ENCODE measurements around the gene NR2C2.

Gene NR2C2

DNA sequence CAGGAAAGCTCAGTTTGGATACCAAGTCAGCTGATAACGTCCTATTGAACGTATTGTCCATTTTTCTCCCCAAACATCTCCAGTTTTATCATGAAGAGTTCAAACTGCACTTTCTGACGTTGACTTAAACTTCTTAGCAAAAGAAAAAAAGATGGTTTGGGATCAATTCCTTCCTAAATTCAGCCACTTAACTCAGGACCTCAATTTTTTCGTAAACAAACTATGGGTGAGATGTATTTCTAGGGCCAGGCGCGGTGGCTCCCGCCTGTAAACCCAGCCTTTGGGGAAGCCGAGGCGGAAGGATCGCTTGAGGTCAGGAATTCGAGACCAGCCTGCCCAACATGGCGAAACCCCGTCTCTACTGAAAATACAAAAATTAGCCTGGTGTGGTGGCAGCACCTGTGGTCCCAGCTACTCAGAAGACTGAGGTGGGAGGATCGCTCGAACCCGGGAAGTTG, 118.2 kb downstream of the NR2C2 start:
- DNase-seq: no peak

DNA sequence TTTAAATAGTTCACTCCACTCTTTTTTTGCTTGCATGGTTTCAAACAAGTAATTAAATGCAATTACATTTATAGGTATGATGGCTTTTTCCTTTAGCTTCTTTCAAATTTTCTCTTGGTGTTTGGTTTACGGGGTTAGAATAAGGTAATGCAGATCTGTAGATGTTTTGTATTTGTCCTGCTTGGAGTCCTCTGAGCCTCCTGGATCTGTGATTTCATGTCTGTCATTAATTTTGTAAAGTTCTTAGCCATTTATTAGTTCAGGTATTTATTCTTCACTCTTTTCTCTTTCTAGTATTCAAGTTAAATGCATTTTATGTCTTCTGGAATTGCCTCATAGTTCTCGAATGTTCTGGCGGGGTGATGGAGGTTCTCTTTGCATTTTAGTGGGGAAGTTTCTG, 119.1 kb downstream of the NR2C2 start:
- no peak for DNase-seq

DNA sequence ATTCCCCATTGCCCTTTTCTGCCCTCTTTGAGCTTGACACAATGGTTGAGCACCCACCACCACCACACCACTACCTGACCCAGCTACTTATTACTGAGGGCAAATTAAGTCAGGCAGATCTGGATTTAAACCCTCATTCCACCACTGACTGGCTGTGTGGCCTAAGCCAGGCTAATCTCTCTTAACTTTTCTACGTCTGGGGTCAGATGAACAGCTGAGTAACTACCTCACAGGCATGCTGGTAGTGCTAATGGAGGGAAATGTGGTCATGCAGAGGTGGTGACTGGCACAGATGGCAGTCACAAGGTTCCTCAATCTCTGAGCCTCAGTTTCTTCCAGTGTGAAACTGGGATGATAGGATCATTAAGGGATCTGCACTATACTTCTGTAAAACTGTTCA, 122.1 kb downstream of the NR2C2 start:
- no peak for DNase-seq

DNA sequence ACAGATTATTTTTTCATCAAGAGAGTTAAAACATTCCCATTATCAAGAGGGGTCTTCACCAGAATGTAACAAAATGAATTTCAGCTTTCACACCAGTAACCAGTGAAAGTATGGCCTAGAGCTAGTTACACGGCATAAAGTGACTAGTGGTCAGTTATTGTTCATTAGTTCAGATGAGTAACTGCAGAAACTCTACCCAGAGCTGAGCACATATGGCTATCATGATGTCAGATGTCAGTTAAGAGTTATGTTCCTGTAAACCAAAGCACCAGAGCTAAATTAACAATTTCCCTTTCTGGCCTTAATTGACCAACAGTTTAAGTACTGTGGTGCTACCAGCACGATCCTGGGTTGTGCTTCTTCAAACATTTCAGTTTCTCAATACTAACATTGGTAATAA, 124.3 kb downstream of the NR2C2 start:
- no peak for DNase-seq

DNA sequence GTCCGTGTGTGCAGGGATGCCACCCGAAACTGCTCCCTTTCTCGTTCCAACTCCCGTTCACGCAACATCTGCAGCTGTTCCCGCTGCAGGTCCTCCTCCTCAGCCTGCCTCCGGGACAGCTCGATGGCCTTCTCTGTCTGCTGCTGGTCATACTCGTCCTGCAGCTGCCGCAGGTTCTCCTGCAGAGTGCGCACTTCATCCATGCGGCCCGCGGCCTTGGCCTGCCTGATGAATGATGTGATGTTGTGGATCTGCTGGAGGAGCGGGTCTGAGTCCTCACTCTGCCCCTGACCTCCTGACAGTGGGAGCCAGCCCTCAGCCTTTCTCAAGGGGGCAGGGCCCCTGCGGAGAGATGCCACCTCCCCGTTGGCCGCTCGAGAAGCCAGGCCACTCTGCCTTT, 127.1 kb downstream of the NR2C2 start:
- no peak for DNase-seq

DNA sequence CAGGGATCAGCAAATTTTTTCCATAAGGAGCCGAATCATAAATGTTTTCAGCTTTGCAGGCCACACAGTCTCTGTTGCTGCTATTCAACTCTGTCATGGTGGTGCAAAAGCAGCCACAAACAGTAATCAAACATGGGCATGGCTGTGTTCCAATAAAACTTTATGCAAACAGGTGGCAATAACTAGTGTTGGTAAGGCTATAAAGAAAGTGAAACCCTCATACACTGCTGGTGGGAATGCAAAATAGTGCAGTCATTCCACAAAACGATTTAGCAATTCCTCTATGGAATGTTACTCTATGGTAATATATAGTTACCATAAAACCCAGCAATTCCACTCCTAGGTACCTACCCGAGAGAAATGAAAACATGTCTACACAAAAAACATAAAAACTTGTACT, 131.7 kb downstream of the NR2C2 start:
- DNase-seq: no peak

DNA sequence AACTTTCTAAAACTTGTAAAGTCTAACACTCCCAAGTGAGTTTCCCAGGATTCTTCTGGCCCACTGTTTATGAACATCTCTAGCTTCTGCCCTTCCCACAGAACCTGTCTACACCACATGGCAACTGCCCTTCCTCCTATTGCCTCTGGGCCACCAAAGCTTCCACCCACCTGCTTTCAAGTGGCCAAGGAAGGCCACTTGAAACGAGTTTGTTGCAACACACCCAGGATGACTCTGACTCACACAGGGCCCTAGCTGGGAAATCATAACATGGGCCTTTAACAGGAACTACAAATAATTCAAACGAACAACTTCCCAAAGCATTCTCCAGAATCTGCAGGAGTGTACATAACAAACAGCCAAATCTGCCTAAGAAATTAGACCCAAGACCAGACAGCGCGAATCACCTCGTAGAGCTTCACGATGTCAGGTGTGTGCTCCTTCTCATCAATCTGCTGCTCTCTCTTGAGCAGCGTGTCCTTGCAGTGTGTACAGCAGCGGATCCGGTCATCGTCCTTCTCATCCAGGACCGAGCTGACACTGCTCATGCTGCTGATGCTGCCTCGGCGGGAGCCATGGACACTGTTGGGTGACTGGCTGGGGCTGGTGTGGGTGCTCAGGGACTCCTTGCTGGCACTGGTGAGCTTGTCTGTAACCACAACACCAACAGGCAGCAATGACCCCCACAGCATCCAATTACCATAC, 134.7 kb downstream of the NR2C2 start:
- no peak for DNase-seq

DNA sequence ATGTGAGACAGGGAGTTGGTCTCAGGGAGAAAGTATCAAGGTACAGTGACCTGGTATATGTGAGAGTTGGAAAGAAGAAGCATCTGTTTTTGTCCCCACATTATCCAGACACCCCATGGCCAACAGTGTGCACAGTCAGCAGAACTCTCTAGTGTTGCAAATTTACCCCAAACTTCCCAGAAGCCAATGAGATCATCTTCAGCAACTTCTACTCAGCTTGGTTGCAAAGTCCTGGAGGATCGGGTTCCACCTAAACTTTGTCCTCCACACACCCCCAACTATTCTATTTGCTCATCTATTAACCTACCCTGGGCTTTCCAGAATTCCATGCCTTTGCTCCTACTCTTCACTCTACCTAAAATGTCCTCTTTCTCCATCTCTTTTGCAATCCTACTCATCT, 135.9 kb downstream of the NR2C2 start:
- no peak for DNase-seq

DNA sequence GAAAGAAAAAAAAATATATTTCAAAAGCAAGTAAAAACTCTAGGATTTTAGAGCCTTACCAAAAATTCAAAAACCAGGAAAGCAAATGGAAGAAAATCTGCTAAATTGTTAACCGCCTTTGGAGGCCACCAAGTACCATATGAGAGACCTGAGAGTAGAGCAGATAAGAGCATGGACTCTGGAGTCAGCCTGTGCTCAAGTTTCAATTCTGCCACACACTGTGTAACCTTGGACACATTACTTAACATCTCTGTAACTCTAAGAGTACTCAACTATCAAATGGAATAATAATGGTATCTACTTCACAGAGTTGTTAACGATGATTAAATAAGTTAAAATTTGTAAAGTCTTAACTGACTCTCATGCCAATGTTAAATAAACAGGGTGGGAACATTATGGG, 138.9 kb downstream of the NR2C2 start:
- no peak for DNase-seq

DNA sequence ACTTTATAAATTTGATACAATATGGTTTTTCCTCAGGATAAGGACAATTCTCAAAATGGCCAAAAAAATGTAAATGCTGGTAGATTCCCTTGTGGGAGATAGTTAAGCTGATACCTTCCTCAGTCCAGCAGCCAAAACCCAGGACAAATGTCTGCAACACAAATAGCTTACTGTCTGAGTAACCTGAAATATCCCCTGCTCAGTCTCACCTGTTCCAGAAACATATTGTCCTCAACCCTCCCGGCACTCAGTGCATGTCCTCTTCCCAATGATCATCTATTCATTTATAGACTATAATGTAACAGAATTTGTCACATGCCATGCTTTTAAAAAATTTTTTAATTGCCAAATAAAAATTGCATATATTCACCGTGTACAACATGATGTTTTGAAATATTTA, 139.3 kb downstream of the NR2C2 start:
- no peak for DNase-seq

DNA sequence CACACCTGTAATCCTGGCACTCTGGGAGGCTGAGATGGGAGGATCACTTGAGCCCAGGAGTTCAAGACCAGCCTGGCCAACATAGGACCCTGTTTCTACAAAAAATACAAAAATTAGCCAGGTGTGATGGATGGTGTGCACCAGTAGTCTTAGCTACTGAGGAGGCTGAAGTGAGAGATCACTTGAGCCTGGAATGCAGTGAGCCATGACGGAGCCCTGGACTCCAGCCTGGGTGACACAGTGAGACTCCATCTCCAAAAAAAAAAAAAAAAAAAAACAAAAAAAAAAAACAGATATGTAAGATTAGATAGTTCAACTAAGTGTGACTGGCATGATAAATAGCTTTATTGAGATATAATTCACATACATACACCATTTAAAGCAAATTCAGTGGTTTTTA, 141.8 kb downstream of the NR2C2 start:
- no peak for DNase-seq

DNA sequence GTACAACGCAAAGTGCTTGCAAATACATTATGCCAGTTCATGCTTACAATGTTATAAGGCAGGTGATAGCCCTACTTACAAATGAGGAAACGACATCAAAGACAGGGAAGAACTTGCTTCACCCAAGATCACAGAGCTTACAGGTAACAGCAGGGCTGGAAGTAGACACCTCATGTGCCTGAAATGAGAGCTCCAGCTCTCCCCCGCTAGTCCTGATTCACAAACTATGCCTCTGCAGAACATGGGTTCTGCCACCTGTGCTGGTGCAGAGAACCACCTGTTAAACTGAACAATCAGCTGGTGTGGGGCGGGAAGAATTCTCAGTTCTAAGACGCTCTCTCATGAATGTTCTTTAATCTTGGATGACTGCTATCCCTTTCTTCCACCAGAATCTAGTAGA, 144.2 kb downstream of the NR2C2 start:
- no peak for DNase-seq

DNA sequence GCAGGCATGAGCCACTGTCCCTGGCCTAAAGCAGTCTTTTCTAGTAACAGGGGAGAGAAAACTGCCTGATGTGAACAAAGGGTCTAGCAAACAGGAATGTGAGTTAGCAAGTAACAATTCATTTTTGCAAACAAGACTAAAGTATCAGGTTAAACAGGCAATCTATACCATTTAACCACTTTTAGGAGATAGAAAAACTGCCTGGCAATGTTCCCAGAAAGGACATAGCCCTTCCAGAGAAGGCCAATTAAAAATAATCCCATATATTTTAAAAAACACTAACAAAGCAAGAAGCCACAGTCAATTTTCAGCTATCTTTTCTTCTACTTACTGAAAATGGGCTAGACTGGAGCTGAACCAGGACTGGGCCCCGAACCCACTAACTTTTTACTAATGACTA, 145.3 kb downstream of the NR2C2 start:
- DNase-seq: no peak

DNA sequence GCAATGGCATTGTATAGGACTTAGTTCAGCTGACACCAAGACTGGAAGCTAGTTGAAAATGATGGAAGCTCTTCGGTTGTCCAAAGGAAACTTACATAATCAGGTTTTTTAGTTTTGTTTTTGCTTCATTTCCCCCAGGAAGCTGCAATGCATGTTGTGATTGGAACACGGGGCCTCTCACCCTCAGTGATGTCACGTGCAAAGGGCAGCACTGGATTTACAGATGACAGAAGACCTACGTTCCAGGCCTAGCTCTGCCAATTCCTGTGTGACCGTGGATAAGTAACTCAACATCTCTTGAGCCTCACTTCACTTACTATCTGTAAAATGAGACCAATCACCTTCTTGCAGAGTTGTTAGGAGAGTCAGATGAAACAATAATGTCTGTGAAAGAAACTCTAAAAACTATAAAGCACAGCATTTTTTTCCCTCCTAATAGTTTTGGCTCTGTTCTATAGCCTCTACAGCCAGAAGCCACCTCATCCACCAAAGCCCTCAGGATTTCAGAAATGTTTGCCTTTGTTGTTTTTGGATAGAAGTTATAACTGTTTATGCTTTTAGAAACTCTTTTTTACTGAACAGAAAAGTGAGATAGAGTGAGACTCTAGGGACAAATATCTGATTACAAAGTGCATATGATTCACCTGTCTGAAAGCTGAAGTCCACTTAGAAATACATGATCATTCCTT, 146.9 kb downstream of the NR2C2 start:
- no peak for DNase-seq

DNA sequence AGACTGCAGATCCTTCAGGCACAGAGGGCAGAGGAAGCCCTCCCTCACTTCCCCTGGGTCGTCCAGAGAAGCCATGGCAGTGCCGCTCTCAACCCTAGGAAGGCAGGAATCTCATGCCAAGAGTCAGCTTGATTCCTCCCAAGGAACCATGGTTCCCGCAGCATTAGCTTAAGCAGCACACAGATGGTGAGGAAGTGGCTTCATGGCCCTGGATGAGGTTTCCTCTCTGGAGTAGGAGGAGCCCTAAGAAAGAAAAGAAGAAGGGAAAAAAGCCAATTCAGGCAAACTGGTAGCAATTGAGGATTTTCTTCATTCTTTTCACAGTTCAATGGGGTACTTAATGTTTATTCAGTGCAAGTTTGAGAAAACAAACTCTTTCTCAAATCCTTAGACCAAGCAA, 148.7 kb downstream of the NR2C2 start:
- no peak for DNase-seq

DNA sequence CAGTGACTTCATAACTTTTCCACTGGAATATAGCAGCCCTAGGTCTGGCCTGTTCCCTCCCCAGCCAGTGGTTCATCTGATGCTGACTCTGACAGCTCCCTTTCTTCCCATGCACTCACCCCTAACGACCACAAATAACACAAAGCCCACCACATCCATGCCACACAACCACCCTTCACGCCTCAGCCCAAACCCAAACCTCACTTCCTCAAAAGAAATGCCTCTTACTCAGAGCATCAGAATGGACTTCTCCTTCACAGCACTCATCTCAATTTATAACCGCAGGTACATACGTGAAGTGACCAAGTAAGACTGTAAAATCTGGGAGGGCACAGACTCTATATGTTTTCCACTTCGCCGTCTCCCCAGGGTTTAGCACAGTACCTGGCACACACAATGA, 150.5 kb downstream of the NR2C2 start:
- DNase-seq: no peak

Data from activated effector memory CD4-positive, alpha-beta T cell treated with Interleukin-2 at 50 U/mL for 16 hours (primary cell).